Colonic mucosa (tissue), 4 donors: Measurements from ENCODE around the gene EXOC2. TPM values are rescaled to one million over a fixed set of nuclear protein-coding genes. Genes with fewer than 3 reads are reported as not detected.

Source experiments
- DNase-seq: peaks from one replicate; pipeline ENCODE4 v3.0.0-alpha.2; 2020
- H3K27ac ChIP-seq: fragments of 200-600 bp; one replicate; pipeline ENCODE4 v1.8.0; 2021
- H3K27me3 ChIP-seq: fragments of 200-600 bp; one replicate; pipeline ENCODE4 v1.8.0; 2021
- H3K36me3 ChIP-seq: fragments of 200-600 bp; one replicate; pipeline ENCODE4 v1.8.0; 2021
- H3K4me1 ChIP-seq: fragments of 200-600 bp; one replicate; pipeline ENCODE4 v1.8.0; 2021; ENCODE audit warnings: mild to moderate bottlenecking
- H3K4me3 ChIP-seq: fragments of 200-600 bp; one replicate; pipeline ENCODE4 v1.8.0; 2021
- H3K9ac ChIP-seq, 2 donors: one replicate each; pipeline ENCODE4 v1.7.0; 2013; ENCODE audit warnings: control low read depth in 2 of 2, low read depth in 2 of 2, low read length in 2 of 2
- H3K9me3 ChIP-seq: fragments of 200-600 bp; one replicate; pipeline ENCODE4 v1.8.0; 2021
- intact Hi-C: fragments of 100-400 bp; cut with DNase I; formaldehyde crosslinking; loops from one replicate; pipeline ENCODE4 v1.14.1; 2022
- total RNA-seq, 2 donors: library from RNA; stranded (reverse); fragmentation: NEBNext Ultra II Directional in 1 of 2; extraction: Animal tissue kit (Norgen Biotek cat#: 25700) in 1 of 2; gene quantifications; one replicate each; pipeline ENCODE4 v1.2.1, GENCODE V29; 2021
- TF ChIP-seq, protein P1 (sequence below): fragments of 200-600 bp; IDR thresholded peaks from one replicate; pipeline ENCODE4 v1.8.0; 2022; ENCODE audit warnings: antibody characterized with exemption, mild to moderate bottlenecking
- donor health status: healthy.
- donor health status: DM: no; HTN: no; CAD: no.
- donor health status: DM: no; HTN: no; CAD: no.

The EXOC2 gene
- total RNA-seq, 2 donors from 2014 or later = 18.3 to 19.6 TPM

DNA sequence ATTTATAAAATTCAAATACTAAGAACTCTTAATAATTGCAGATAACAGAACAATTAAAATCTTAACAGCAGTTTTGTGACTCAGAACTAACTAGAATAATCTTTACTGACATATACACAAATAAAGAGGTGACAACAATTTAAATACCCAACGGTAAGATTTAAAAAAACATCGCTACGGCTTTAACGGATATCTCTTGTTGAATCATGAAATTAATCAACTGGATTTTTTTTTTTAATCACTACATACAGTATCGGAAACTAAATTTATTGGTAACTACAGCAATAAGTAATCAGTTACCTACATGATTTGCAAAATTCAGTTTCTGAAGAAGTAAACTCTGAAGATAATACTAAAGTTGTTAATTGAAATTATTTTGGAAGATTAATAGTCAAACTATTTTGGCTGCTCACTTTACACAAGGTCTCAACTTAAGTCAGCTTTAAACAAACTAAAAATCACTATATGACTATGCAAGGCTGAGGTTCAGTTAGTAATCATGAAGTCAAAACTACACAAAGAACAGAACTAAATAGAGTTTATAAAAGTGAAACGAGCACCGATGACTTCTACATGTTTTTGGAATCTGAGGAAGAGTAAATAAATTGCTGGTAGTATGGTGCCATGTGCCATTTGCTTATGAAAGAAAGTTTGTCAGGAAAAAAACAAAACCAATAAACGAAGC, 164.8 kb downstream of the EXOC2 start:
- Histone ChIP-seq H3K4me1 (no peaks in the 10 kb centered on the region), H3K27me3 (no peaks in the 10 kb centered on the region), H3K9me3 (no peaks in the 10 kb centered on the region), H3K36me3 (no peaks in the 10 kb centered on the region), H3K27ac (no peak overlapping the region), H3K9ac (no peak overlapping the region), H3K4me3 (no peak overlapping the region)
- TF ChIP-seq, protein P1, sequence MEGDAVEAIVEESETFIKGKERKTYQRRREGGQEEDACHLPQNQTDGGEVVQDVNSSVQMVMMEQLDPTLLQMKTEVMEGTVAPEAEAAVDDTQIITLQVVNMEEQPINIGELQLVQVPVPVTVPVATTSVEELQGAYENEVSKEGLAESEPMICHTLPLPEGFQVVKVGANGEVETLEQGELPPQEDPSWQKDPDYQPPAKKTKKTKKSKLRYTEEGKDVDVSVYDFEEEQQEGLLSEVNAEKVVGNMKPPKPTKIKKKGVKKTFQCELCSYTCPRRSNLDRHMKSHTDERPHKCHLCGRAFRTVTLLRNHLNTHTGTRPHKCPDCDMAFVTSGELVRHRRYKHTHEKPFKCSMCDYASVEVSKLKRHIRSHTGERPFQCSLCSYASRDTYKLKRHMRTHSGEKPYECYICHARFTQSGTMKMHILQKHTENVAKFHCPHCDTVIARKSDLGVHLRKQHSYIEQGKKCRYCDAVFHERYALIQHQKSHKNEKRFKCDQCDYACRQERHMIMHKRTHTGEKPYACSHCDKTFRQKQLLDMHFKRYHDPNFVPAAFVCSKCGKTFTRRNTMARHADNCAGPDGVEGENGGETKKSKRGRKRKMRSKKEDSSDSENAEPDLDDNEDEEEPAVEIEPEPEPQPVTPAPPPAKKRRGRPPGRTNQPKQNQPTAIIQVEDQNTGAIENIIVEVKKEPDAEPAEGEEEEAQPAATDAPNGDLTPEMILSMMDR = no peak
- DNase-seq = no peak
- intact Hi-C loops = no loop called here

DNA sequence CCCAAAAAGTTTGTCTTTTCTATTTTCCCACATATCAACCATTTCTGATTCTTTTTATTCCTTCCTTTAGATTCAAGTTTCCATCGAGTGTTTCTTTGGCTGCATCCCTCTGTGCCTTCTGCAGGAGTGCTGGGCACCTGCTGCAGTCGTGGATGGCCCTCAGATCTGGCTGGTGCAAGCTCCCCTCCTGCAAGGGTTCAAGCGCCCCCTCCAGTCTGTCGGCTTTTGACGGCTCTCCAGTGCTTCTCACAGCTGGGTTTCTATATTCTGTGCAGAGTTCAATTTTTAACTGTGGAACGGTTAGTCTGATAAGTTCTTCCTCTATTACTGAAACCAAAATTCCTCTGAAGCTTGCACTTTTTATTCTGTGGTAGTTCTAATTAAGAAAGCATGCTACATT, 168.1 kb downstream of the EXOC2 start:
- no peak overlapping the region for H3K27ac ChIP-seq
- intact Hi-C loops = no loop called here
- TF ChIP-seq, protein P1 = no peak
- no peaks in the 10 kb centered on the region for H3K9me3 ChIP-seq
- H3K9ac ChIP-seq = no peak overlapping the region
- no peak overlapping the region for H3K4me3 ChIP-seq
- no peaks in the 10 kb centered on the region for H3K27me3 ChIP-seq
- DNase-seq = no peak
- H3K4me1 ChIP-seq = no peaks in the 10 kb centered on the region
- no peaks in the 10 kb centered on the region for H3K36me3 ChIP-seq

DNA sequence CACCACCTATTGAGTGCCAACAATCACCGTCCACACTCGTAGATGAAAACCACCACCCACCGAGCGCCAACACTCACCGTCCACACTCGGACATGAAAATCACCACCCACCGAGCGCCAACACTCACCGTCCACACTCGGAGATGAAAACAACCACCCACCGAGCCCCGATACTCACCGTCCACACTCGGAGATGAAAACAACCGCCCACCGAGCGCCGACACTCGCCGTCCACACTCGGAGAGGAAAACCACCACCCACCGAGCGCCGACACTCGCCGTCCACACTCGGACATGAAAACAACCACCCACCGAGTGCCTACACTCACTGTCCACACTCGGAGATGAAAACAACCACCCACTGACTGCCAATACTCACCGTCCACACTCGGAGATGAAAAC, 172.1 kb downstream of the EXOC2 start:
- Histone ChIP-seq H3K36me3 (no peaks in the 10 kb centered on the region), H3K4me1 (no peaks in the 10 kb centered on the region), H3K9me3 (no peaks in the 10 kb centered on the region), H3K4me3 (no peak overlapping the region), H3K9ac (no peak overlapping the region), H3K27me3 (no peaks in the 10 kb centered on the region), H3K27ac (no peak overlapping the region)
- TF ChIP-seq, protein P1 = no peak
- intact Hi-C loops = no loop called here
- no peak for DNase-seq

DNA sequence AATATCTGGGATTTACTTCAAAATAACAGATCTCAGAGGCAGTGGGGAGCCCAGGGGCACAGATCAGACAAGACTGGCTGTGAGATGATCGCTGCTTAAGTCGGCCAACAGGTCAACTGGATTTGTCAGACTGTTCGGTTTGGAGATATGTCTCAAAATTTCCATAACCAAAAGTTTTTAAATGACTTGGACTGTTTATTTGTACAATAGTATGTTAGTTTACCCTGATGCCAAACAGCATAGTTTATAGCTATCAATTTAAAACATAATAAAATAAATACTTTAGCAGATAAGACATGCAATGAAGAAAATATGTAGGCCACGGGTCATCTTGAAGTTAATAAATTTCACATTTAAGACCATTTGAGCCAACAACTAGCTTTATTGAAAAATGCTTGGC, 174.7 kb downstream of the EXOC2 start:
- Histone ChIP-seq H3K9ac (no peak overlapping the region), H3K27me3 (no peaks in the 10 kb centered on the region), H3K4me1 (no peaks in the 10 kb centered on the region), H3K9me3 (no peaks in the 10 kb centered on the region), H3K27ac (no peak overlapping the region), H3K4me3 (no peak overlapping the region), H3K36me3 (no peaks in the 10 kb centered on the region)
- intact Hi-C loops = no loop called here
- TF ChIP-seq, protein P1 = no peak
- no peak for DNase-seq

DNA sequence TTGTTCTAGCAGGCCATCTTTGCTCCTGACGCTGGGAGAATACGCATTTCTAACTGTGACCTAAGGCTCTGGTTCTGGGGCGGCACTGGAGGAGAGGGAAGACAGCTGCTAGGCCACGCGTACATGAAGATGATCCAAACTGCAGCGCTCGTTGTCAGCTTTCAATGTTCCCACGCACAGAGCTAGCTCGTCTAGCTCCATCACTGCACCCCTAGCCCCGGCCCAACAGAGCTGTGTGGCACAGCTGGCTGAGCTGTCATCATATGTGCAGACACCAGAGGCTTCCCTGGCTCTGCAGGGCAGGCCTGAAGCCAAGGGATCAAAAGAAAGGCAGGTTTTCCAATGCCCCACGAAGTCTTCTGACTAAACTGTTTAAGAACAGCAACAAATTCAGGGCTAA, 176.7 kb downstream of the EXOC2 start:
- intact Hi-C loops = no loop called here
- Histone ChIP-seq H3K9ac (no peak overlapping the region), H3K36me3 (no peaks in the 10 kb centered on the region), H3K9me3 (no peaks in the 10 kb centered on the region), H3K4me3 (no peak overlapping the region), H3K4me1 (no peaks in the 10 kb centered on the region), H3K27ac (no peak overlapping the region), H3K27me3 (no peaks in the 10 kb centered on the region)
- TF ChIP-seq, protein P1 = no peak
- no peak for DNase-seq
